Dedifferentiated amniotic fluid mesenchymal stem cell (primary cell): Measurements from ENCODE around the gene STAB1.

ENCODE experiments used
- DNase-seq: peaks from one replicate; pipeline ENCODE4 v3.0.0-alpha.2; 2016; ENCODE audit errors: extremely low spot score

STAB1 gene

GRCh38 chr3:52563984-52564383 is 68.8 kb downstream of the STAB1 start:
- no peak for DNase-seq

- no peak for DNase-seq
These were observed 72.9 kb downstream of the STAB1 start for GRCh38 chr3:52568069-52568468.

- no peak for DNase-seq
These were observed 74.9 kb downstream of the STAB1 start for GRCh38 chr3:52570076-52570475.

- no peak for DNase-seq
These were observed 77.1 kb downstream of the STAB1 start for GRCh38 chr3:52572221-52572620.
